ENCODE data around the gene CSTPP1. TPM values are rescaled to one million over a fixed set of nuclear protein-coding genes. Genes with fewer than 3 reads are reported as not detected.

CSTPP1 gene
- total and polyA plus RNA-seq, 2 of the 8 experiments (the other 6 are each of a cell fraction or from before 2014, with no cell fraction given) = 24.2 to 28.7 TPM

GRCh38 chr11:47166368-47166767 lies 229.8 kb downstream of the CSTPP1 start:
- no peak overlapping the region for H4K91ac ChIP-seq (replicated peaks; ENCODE audit: insufficient read length, low read length)
- no peak overlapping the region for H3K9ac ChIP-seq (replicated peaks in 1 of 4; ENCODE audit: extremely low read depth in 1 of 4, low read depth in 3 of 4, low read length in 3 of 4)
- no peak overlapping the region for H4K8ac ChIP-seq (ENCODE audit: extremely low read depth, insufficient read depth, low read length)
- FAIRE-seq = no peak
- H2BK15ac ChIP-seq (ENCODE audit: low read length) = no peak overlapping the region
- H3K4me2 ChIP-seq (ENCODE audit: insufficient read depth in 1 of 2, low read depth in 2 of 2, low read length in 2 of 2) = no peak overlapping the region
- H3K56ac ChIP-seq (replicated peaks; ENCODE audit: insufficient read length, low read depth, low read length) = no peak overlapping the region
- no peak overlapping the region for H3K18ac ChIP-seq (ENCODE audit: extremely low read depth, low read length)
- no peak overlapping the region for H3K23ac ChIP-seq (ENCODE audit: insufficient read length)
- CTCF ChIA-PET (ENCODE audit: partially characterized antibody) = interaction anchor here (0.8 to 1.7 kb wide), 3 partner anchors 12 to 270 kb away, joined by 3 to 4 read pairs (median 4); no protein-coding TSS in a partner anchor
- H3K4me1 ChIP-seq (replicated peaks in 1 of 4; ENCODE audit: control insufficient read depth in 3 of 4, insufficient read depth in 4 of 4, low read length in 3 of 4) = no peaks in the 10 kb centered on the region
- 94% methylated on average over 5 of the region's 5 CpGs; no CpG with 5 or more reads in 1 of the 2 experiments for WGBS, 2 experiments (ENCODE audit: extremely low coverage in 1 of 2, insufficient coverage in 1 of 2, insufficient read length in 1 of 2, insufficient replicate concordance in 2 of 2, low coverage in 1 of 2, low lambda C conversion rate in 2 of 2, missing lambda C conversion rate in 1 of 2)
- no peak overlapping the region for H3K14ac ChIP-seq (ENCODE audit: insufficient read length)
- H3K79me1 ChIP-seq (ENCODE audit: low read depth, low read length) = no peaks in the 10 kb centered on the region; the same call in 1 of the 2 replicates
- H3K4me3 ChIP-seq (ENCODE audit: extremely low read depth in 1 of 4, insufficient read depth in 2 of 4, low read depth in 3 of 4, low read length in 4 of 4) = no peak overlapping the region
- no peak overlapping the region for H3K27ac ChIP-seq (ENCODE audit: low read depth, low read length)
- H3K36me3 ChIP-seq (ENCODE audit: control insufficient read depth in 2 of 4, insufficient read depth in 4 of 4, low read length in 3 of 4) = peaks cover 29 to 60% (median 43%) of the 10 kb centered on the region in 4 experiments; a peak in 7 of 8 replicates
- no peaks in the 10 kb centered on the region for H3K9me3 ChIP-seq (ENCODE audit: insufficient read depth in 2 of 2, low read depth in 1 of 2, low read length in 1 of 2)
- no peak for DNase-seq (ENCODE audit: low read depth in 1 of 2, low spot score in 2 of 2)
- no peaks in the 10 kb centered on the region for H3K27me3 ChIP-seq (replicated peaks in 1 of 4; ENCODE audit: control insufficient read depth in 3 of 4, extremely low read depth in 1 of 4, insufficient read depth in 3 of 4, low read length in 3 of 4)
- no peaks in the 10 kb centered on the region for H3K23me2 ChIP-seq (ENCODE audit: low read depth, low read length)
- no peak overlapping the region for H3K4ac ChIP-seq (replicated peaks; ENCODE audit: insufficient read length, low read depth, low read length)
- no peak overlapping the region for H2AFZ ChIP-seq (ENCODE audit: low read length)
- H2BK5ac ChIP-seq (ENCODE audit: low read depth, low read length) = no peak overlapping the region
- POLR2A ChIA-PET (ENCODE audit: partially characterized antibody) = interaction anchor here (1.2 to 2.4 kb wide), 2 partner anchors 9 to 16 kb away, joined by 3 to 6 read pairs; no protein-coding TSS in a partner anchor
- peaks cover 3 to 10% of the 10 kb centered on the region in 2 experiments for H4K20me1 ChIP-seq (replicated peaks in 1 of 2; ENCODE audit: control insufficient read depth in 1 of 2, insufficient read depth in 2 of 2, low read length in 2 of 2)
- no peak overlapping the region for H2BK120ac ChIP-seq (replicated peaks; ENCODE audit: low read depth, low read length)
- H2BK12ac ChIP-seq (ENCODE audit: low read depth, low read length) = no peak overlapping the region
- no peak overlapping the region for H4K5ac ChIP-seq (ENCODE audit: insufficient read length, low read depth, low read length)
- H2BK20ac ChIP-seq (ENCODE audit: low read length) = no peak overlapping the region
- no peaks in the 10 kb centered on the region; a peak in 1 of 4 replicates for H3K79me2 ChIP-seq (ENCODE audit: control insufficient read depth in 1 of 2, insufficient read depth in 2 of 2, low read length in 2 of 2)
- no peak overlapping the region for H2AK5ac ChIP-seq (ENCODE audit: low read depth, low read length)
- TF ChIP-seq POLR2AphosphoS5 (IDR thresholded peaks at IDR 0.05; ENCODE audit: low read depth, low read length) = no peak
- no peak for TF ChIP-seq SIN3A (conservative IDR thresholded peaks at IDR 0.05 in 1 of 2, IDR thresholded peaks at IDR 0.05 in 1 of 2; ENCODE audit: low read depth in 1 of 2, low read length in 2 of 2)
- no peak for TF ChIP-seq CTCF (IDR thresholded peaks at IDR 0.05; ENCODE audit: control extremely low read depth in 1 of 3, insufficient read depth in 1 of 3, low read depth in 1 of 3, low read length in 3 of 3)
- TF ChIP-seq CREB1 (IDR thresholded peaks at IDR 0.05) = no peak
- no peak for TF ChIP-seq TBP (IDR thresholded peaks at IDR 0.05; ENCODE audit: low read depth, low read length)
- no peak for TF ChIP-seq EP300 (IDR thresholded peaks at IDR 0.05; ENCODE audit: borderline replicate concordance in 1 of 2, low read depth in 2 of 2, low read length in 2 of 2)
- no peak for TF ChIP-seq KDM1A (IDR thresholded peaks at IDR 0.05; ENCODE audit: borderline replicate concordance, low read length)
- no peak for TF ChIP-seq EGR1 (IDR thresholded peaks at IDR 0.05; ENCODE audit: borderline replicate concordance, low read depth, low read length)
- no peak for TF ChIP-seq SP2 (IDR thresholded peaks at IDR 0.05; ENCODE audit: low read length)
- no peak for TF ChIP-seq ASH2L (IDR thresholded peaks at IDR 0.05; ENCODE audit: low read length)
- no peak for TF ChIP-seq TEAD4 (IDR thresholded peaks at IDR 0.05; ENCODE audit: low read depth, low read length)
- TF ChIP-seq NRF1 (IDR thresholded peaks at IDR 0.05; ENCODE audit: low read depth, low read length) = no peak
